Activated CD4-positive, CD25-positive, alpha-beta regulatory T cell treated with anti-CD3 and anti-CD28 coated beads, Interleukin-2, amount 50 U/mL, for 16 hours (primary cell): ENCODE measurements around the gene BRSK2.
"Not testable (repeated sequence)": the region's sequence is repeated elsewhere in the genome, so short reads cannot be mapped to it uniquely, and the experiment has no call there.

Experiments
- DNase-seq: peaks from one replicate; pipeline ENCODE4 v3.0.0-alpha.2; 2020; ENCODE audit warnings: low read depth, low spot score

Gene BRSK2

DNA sequence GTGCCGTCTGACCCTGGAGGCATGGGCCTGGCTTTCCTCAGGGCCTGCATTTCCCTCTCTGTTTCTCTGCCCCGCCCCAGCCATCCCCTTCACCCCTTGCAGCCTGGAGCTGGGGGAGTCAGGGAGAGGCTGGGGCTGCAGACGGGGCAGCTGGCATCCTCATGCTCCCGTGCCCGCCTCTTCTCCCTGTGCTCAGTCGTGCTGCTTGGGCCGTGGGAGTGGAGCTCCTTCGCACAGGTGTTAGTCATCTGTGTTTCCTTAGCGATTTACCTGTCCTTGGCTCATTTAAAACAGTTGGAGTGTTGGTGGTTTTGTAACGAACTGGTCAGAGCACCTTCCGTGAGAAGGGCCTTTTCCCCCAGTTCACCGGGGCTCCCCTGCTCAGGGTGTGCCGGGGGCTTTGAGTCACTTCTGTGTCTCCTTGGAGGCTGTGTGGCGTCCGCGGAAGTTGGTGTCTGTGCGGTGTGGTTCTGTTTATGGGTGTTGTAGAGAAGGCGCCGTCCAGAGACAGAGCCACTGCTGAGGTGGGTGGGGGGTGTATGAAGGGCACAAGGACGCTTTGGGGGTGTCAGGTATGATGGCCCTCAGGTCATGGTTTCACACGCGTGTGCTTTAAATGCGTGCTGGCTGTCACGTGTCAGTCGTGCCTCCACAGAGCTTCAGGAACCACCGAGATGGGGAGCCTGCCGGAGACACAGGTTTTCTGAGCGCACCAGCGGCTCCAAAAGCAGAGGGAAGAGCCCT lies 19.5 kb downstream of the BRSK2 start:
- no peak for DNase-seq

DNA sequence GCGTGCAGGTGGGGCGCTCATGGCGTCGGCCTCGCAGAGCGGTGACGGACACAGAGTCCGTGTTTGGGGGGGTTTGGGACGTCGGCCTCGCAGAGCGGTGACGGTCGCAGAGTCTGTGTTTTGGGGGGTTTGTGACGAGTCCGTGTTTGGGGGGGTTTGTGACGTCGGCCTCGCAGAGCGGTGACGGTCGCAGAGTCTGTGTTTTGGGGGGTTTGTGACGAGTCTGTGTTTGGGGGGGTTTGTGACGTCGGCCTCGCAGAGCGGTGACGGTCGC lies 20.1 kb downstream of the BRSK2 start:
- DNase-seq = not testable (repeated sequence)

DNA sequence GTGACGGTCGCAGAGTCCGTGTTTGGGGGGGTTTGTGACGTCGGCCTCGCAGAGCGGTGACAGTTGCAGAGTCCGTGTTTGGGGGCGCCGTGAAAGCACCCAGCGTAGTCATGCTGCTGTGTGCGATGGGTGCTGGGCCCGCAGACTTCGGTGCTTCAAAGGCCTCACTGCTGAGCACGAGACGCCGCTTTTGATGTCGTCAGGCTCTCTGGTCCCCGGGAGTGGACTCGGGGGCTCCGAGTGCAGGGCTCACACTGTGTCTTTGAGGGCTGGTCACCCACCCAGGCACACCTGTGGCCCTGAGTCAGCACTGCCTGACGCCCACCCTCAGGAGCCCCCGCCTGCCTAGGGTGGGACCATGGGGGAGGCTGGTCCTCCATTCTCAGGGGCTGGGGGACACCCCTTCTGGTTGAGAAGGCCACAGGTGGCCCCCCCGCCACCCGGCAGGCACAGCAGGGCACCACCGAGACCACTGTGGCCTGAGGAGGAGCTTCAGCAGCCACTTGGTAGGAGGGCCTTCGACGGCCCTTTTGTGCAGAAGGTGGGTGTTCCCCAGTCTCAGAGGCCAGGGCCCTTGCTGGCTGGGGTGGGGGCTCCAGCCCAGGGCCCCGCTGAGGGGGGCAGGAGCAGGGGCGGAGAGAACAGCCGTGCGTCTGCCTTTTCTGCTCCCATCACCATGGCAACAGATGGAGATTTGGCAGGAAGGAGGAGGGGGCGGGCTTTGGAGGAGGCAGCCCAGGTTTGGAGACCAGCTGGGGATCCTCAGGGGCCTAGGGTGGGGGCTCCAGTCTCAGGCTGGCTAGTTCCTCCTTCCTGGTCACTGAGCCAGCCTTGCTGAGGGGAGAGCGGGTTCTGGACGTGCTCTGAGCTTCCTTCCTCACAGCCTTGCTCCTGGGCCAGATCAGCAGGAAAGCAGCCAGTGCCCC lies 20.9 kb downstream of the BRSK2 start:
- no peak for DNase-seq

DNA sequence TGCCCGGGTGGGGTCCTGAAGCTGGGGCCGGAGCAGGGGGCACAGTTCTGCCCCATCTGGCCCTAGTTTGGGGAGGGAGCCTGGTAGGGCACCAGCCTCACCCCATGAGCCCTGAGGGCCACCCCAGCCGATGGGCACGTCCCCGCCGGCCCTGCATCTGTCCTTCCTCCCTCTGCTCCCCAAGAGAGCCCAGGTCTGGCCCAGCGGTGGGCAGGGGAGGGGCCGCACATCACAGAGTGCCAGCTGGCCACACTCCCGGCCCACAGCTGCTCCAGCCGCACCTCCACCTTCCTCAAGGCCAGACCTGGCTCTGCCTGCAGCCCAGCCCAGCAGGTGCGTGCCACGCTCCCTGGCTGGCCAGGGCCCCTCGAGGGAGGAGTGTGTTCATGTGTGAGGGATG lies 21.6 kb downstream of the BRSK2 start:
- DNase-seq = no peak

DNA sequence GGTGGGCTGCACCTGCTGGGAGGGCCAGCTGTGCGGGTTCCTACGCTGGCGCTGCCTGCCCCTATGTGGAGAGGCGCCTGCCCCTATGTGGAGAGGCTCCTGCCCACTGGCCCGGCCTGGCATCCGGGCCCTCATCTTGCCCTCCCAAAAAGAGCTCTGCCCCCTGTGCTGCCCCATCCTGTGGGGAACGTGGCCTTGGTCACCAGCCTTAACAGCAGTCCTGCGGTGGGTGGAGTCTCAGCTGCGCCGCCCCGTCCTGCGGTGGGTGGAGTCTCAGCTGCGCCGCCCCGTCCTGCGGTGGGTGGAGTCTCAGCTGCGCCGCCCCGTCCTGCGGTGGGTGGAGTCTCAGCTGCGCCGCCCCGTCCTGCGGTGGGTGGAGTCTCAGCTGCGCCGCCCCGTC lies 22.0 kb downstream of the BRSK2 start:
- DNase-seq = not testable (repeated sequence)

DNA sequence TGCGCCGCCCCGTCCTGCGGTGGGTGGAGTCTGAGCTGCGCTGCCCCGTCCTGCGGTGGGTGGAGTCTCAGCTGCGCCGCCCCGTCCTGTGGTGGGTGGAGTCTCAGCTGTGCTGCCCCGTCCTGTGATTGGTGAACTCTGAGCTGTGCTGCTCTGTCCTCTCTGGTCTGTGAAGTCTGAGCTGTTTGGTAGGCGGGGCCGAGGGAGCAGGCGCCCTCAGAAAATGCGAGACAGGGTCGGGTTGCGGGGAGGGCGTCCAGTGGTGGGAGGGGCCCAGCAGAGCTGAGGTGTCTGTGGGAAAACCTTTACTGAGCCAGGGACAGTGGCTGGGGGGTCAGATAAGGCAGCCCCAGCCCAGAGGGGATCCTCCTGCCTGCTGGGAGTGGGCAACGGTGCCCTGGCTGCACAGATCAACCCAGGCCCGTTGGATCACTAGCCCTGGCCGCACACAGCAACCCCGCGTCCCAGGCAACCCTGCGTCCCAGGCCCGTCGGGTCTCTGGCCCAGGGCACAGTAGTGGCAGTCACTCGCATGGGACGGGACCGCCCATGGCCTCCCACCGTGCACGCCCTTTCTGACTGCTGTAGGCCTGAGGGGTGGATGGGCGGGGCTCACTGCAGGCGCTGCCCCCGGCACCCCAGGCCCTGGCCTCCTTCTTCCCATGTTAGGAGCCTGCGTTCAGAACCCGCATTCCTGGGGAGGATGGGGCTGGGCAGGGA lies 22.8 kb downstream of the BRSK2 start:
- no peak for DNase-seq

DNA sequence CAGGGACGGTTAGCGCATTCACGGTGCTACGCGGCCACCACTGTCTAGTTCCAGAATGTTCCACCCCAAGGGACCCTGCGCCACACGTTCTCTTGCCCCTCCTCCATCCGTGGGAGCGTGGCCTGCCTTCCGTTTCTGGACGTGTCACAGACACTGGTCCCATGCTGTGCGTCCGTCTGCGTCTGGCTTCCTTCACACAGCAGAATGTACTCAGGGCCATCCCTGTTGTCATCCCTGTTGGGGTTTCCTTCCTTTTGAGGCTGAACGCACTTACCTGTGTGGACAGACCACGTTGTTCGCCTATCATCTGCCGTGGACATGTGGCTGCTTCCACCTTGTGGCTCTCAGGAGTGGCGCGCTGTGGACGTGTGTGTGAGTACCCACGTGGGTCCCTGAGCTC lies 24.9 kb downstream of the BRSK2 start:
- DNase-seq = no peak

DNA sequence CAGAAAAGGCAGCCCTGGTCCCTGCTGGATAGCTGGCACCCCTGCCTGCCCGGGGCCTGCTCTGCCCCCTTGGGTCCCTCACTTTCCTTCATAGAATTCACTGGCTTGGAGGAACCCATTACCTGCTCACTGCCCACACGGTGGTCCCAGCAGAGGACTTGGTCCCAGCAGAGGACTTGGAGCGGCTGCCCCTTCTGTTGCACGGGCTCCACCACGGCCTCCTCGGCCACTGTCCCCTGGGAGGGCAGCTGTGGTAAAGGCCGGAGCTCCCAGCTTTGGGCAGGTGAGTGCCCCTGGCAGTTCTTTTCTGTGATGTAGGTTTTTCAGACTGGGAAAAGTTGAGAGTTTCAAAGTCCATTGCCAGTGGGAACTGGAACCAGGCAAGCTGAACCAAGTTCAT lies 25.9 kb downstream of the BRSK2 start:
- DNase-seq = no peak

DNA sequence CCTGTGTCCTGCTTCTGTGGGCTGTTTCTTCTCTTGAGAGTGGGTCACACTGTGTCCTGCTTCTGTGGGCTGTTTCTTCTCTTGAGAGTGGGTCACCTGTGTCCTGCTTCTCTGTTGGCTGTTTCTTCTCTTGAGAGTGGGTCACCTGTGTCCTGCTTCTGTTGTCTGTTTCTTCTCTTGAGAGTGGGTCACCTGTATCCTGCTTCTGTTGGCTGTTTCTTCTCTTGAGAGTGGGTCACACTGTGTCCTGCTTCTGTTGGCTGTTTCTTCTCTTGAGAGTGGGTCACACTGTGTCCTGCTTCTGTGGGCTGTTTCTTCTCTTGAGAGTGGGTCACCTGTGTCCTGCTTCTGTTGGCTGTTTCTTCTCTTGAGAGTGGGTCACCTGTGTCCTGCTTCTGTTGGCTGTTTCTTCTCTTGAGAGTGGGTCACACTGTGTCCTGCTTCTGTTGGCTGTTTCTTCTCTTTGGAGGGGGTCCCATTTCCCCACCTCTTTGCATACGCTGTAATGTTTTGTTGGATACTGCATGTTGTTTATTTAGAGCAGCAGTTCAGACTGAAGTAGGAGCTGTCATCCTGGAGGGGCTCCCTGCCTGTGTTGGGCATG lies 28.6 kb downstream of the BRSK2 start:
- DNase-seq = not testable (repeated sequence)

DNA sequence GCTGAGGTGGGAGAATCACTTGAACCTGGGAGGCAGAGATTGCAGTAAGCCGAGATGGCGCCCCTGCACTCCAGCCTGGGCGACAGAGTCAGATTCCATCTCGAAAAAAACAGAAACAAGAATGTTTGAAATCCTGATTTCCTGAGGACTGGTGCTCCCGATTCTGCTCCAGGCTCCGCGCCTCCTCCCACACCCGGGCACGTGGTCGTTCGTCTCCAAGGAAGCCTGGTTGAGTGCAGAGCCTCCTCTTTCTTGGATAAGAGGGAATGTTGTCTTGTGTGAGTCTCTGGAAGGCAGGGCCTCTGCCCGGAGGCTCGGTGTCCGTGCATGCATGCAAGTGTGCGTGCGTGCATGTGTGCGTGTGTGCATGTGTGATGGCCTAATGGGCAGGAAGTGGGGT lies 30.1 kb downstream of the BRSK2 start:
- DNase-seq = no peak

DNA sequence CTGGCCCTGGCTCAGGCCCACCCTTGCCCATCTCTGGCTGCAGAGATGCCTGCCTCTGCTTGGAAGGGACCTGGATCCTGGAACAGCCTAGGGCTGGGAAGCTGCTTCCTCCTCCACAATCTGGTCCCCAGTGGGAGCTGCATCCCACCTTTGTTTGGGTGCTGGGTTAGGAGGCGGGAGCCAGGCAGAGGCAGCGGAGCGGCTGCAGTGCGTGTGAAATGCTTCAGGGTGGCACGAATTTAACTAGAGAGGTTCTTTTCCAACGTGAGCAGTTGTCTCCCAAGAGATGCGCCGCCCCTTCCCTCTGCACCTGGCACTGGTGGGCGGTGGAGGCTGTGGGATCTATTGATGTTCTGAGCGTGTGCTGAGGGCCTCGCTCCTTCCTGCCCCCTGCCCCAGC lies 31.6 kb downstream of the BRSK2 start:
- DNase-seq = no peak

DNA sequence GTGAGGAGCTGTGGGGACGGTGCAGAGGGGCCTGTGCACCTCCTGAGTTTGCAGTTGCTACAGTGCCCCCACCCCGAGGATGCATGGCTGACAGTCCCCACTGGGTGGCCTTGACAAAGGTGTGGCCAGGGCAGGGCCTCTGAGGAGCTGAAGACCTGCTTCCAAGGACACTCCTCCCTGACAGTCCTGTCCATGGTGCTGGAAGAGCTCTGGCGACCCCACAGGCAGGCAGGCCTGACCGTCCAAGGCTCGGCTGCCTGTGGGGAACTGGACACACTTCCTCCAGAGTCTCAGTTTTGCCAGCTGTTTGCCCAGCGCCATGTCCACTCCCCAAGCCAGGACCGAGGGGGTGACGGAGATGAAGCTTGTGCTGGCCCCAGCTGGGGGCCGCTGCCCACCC lies 32.7 kb downstream of the BRSK2 start:
- DNase-seq = no peak

DNA sequence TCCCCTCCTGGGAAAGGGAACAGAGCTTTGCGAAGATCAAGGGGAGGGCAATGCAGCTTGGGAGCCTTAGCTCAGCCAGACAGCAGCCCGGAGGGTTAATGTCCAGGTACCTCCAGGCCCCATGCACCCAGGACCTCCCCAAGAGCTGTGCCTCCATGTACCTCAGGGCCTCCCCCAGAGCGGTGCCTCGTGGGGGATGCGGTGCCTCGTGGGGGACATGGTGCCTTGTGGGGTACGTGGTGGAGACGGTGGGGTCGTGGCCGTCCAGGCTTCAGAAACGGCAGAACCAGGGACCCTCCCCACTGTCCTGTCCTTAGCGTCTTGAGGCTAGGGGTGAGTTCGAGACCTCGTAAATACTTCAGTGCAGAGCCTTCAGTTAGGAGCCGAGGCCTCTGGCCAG lies 33.2 kb downstream of the BRSK2 start:
- no peak for DNase-seq

DNA sequence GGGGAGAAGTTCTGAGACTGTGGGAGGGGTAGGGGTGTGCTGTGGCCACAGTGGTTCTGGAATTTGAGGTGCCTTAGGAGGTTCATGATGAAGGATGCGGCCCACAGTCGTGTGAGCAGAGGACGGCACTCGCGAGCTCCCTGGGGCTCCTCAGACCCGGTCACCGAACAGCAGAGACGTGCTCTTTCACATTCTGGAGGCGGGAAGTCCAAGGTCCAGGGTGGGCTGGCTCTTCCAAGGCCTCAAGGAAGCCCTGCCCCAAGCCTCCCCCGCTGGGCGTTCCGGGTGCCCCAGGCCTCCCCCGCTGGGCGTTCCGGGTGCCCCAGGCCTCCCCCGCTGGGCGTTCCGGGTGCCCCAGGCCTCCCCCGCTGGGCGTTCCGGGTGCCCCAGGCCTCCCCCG lies 33.7 kb downstream of the BRSK2 start:
- not testable (repeated sequence) for DNase-seq

DNA sequence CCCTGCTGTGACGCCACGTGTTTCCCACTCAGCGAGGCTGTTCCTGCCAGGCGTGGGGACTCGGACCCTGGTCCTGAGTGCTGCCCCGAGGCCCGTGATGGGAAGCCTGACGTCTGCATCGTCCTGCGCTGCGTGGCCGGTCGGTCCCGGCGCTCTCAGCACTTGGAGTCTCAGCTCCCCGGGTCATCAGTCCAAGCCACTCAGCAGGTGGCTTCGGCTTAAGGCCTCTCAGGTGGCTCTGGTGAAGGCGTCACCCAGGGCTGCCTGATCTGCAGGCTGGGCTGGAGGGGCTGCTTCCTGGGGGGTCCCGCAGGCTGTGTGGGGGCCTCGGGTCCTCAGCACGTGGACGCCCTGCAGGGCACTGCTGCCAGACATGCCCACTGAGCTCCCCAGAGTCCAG lies 35.3 kb downstream of the BRSK2 start:
- DNase-seq = no peak

DNA sequence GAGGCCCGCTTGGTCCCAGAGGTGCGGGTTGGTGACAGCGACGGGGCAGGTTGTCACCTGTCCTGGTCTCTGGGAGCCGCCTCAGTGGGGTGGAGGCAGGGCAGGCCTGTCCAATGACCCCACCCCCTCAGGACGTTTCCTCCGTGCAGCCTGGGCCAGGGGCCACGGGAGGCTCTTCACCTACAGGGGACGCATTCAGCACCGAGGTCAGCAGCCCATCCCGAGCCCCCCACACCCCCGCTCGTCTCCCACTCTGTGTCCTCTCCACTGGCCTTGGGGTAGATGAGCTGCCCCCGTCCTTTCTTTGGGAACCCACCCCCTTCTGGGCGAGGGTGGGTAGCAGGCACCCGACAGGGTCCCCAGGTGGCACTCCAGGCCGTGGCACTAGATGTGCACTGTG lies 35.7 kb downstream of the BRSK2 start:
- DNase-seq = no peak

DNA sequence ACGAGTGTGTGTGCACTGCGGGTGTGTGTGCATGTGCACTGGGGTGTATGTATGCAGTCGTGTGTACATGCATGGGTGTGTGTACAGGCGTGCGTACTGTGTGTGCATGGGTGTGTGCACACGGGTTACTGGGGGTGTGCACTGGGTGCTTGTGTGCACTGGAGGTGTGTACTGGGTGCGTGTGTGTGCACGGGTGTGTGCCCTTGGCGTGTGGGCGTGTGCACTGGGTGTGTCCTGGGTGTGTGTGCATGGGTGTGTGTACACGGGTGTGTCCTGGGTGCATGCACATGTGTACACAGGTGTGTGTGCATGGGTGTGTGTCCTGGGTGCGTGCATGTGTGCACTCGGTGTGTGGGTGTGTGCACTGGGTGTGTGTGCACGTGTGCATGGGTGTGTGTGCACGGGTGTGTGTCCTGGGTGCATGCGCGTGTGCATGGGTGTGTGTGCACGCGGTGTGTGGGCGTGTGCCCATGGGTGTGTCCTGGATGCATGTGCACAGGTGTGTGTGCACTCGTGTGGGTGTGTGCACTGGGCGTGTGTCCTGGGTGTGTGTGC lies 39.1 kb downstream of the BRSK2 start:
- DNase-seq = no peak

DNA sequence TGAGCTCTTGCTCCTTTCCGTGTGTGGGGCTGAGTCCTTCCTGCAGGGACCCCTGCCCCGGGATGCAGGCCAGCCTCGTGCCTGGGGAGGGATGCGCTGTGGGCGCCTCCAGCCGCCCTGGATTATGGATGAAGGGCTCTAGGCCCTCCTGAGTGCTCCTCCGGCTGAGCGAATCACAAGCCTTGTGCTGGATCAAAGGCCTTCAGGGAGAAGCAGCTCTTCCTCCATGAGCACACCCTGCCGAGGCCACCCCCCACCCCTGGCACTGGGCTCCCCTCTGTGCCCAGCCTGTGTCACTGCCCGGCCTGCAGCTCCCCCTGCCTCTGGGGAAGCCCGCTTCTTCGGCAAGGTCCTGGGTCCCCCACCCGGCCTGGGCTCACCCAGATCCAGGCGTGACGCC lies 43.8 kb downstream of the BRSK2 start:
- DNase-seq = no peak

DNA sequence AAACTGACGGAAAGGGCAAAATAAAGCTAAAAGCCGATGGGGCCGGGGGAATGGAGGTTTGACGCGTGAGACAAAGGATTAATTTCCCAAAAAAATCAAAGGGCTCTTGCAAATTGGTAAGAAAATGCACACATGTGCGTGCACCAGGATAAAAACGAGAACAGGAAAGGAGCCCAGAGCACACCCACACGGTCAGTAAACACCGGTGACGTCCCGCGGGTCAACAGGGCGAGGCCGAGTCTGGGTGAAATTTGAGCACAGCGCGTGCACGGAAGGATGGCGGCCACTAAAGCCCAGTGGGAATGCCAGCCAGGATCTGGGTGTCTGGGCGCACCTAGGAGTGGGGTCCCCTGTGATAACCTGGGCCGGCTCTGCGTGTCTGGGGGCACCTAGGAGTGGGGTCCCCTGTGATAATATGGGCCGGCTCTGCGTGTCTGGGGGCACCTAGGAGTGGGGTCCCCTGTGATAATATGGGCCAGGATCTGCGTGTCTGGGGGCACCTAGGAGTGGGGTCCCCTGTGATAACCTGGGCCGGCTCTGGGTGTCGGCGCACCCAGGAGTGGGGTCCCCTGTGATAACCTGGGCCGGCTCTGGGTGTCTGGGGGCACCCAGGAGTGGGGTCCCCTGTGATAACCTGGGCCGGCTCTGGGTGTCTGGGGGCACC lies 44.4 kb downstream of the BRSK2 start:
- DNase-seq = no peak

DNA sequence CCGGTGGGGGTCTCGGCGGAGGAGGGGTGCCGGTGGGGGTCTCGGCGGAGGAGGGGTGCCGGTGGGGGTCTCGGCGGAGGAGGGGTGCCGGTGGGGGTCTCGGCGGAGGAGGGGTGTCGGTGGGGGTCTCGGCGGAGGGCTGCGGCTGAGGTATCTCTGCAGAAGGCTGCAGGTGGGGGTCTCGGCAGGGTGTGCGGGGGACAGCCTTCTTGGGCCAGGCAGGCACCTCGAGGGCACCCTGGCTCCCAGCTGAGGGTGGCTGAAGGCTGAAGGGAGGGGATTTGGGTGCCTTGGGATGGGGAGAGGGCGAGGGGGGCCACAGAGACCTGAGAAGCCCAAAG lies 45.7 kb downstream of the BRSK2 start:
- DNase-seq = not testable (repeated sequence)

DNA sequence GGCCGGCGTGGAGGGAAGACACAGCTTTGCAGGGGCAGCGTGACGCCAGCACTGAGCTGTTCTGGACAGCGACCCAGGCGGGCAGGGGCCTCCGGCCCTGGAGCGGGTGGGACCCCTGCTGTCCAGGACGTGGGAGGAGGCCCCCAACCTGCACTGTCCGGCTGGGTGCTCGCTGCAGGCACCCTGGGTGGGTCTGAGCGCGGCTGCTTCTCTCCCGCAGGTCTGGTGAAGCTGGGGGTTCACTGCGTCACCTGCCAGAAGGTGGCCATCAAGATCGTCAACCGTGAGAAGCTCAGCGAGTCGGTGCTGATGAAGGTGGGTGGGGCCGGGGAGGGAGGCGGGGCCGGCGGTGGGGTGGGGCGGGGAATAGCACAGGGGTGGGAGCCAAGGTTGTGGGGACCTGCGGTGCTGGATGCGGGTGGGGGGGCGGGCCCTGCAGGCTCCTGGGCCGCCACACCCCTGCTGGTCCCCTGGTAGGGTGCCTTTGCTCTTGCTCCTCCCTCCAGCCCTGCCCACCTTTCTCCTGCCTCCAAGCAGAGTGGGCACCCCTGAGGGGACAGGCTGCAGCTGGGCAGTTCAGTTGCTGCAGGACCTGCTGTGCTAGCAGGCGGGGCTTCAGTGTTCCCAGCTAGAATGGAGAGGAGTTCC lies 46.2 kb downstream of the BRSK2 start:
- no peak for DNase-seq
